ENCODE results near the gene IGSF9B. TPM values are rescaled to one million over a fixed set of nuclear protein-coding genes. Genes with fewer than 3 reads are reported as not detected.

The IGSF9B gene
- total RNA-seq, 4 donors from 2014 or later, result 21.7 to 130 (median 58.6) TPM

GRCh38 chr11:133889188-133889587 lies 67.6 kb downstream of the IGSF9B start:
- intact Hi-C loops (cut with DNase I), result no loop called here
- Histone ChIP-seq H3K4me1 (peaks cover 0 to 3% (median under 1%) of the 10 kb centered on the region in 4 donors), H3K9me3 (no peaks in the 10 kb centered on the region)

DNA sequence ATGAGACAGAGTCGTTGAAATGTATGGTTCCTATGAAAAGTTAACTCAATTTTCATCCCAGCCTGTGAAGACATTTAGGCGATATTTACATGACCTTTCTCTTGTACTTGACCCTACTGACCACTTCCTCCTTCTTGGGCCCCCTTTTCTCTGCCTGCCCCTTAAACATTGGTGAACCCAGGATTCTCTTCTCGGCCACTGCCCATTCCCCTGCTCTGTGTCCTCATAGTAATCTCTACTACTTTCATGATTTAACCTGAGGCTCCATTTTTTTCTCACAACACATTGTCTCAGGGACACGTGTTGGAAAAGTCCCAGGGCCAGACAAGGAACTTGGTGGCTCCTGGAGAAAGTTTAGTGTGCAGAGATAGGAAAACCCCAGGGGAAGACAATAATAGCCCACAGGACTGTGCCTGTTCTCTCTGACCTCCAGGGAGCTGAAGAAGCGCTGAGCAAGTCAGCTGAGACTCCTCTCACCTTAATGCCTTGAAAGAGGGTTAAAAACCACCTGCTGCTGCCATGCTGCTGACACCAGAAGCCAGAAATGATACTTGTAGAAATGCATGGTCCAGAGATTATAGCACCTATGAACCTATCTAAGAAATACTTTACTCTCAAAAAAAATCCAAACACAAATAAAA lies 69.0 kb downstream of the IGSF9B start:
- 59% methylated on average over 5 of the region's 5 CpGs for WGBS
- H3K4me1 ChIP-seq, result no peaks in the 10 kb centered on the region
- no peak overlapping the region for H3K27ac ChIP-seq (replicated peaks in 1 of 4)
- H3K27me3 ChIP-seq, result peaks cover 0 to 22% (median 0%) of the 10 kb centered on the region in 4 donors
- DNase-seq (ENCODE audit: extremely low spot score), result no peak
- TF ChIP-seq EP300 (IDR thresholded peaks at IDR 0.05), result no peak
- no peak for TF ChIP-seq POLR2AphosphoS5 (IDR thresholded peaks at IDR 0.05)
- no peak for TF ChIP-seq CTCF (IDR thresholded peaks at IDR 0.05)
- no peak for TF ChIP-seq POLR2A (IDR thresholded peaks at IDR 0.05; ENCODE audit: low read depth)
- intact Hi-C loops (cut with DNase I), result no loop called here
- no peaks in the 10 kb centered on the region for H3K36me3 ChIP-seq
- H3K9me3 ChIP-seq, result peaks cover 0 to 5% (median 0%) of the 10 kb centered on the region in 4 donors
- H3K4me3 ChIP-seq, result no peak overlapping the region

More at GRCh38 chr11:133889188-133889587, 67.6 kb downstream of the IGSF9B start:
- Histone ChIP-seq H3K27me3 (peaks cover 0 to 22% (median 0%) of the 10 kb centered on the region in 4 donors), H3K27ac (replicated peaks in 1 of 4) (no peak overlapping the region), H3K36me3 (no peaks in the 10 kb centered on the region), H3K4me3 (no peak overlapping the region)
- 61% methylated on average over 5 of the region's 5 CpGs for WGBS
- no peak for TF ChIP-seq POLR2AphosphoS5 (IDR thresholded peaks at IDR 0.05)
- no peak for TF ChIP-seq POLR2A (IDR thresholded peaks at IDR 0.05; ENCODE audit: low read depth)
- no peak for TF ChIP-seq CTCF (IDR thresholded peaks at IDR 0.05)
- TF ChIP-seq EP300 (IDR thresholded peaks at IDR 0.05), result no peak
- DNase-seq (ENCODE audit: extremely low spot score), result no peak

DNA sequence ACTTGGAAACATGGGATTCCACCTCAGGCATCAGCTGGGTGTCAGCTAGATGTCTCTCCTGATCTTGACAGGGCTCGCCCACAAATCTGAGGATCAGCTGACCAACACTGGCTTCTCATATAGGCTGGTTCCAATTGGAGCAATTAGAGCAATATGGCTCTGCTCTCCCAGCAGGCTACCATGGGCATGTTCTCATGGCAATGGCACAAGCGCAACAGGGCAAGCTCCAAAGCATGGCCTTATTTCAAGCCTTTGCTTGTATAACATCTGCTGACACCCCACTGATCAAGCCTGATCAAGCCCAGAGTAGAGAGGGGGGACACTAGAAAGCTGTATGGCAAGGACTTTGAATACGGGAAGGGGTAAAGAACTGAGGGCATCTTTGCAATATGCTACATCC lies 70.7 kb downstream of the IGSF9B start:
- 95% methylated on average over 3 of the region's 3 CpGs for WGBS

GRCh38 chr11:133872160-133872559 lies 84.6 kb downstream of the IGSF9B start:
- intact Hi-C loops (cut with DNase I), result no loop called here
- Histone ChIP-seq H3K27ac (replicated peaks in 1 of 4) (no peak overlapping the region), H3K9me3 (peaks cover 0 to 6% (median 0%) of the 10 kb centered on the region in 4 donors), H3K4me1 (no peaks in the 10 kb centered on the region), H3K36me3 (no peaks in the 10 kb centered on the region), H3K4me3 (no peak overlapping the region), H3K27me3 (no peaks in the 10 kb centered on the region)
- DNase-seq (ENCODE audit: extremely low spot score), result no peak
- no peak for TF ChIP-seq CTCF (IDR thresholded peaks at IDR 0.05)
- TF ChIP-seq EP300 (IDR thresholded peaks at IDR 0.05), result no peak
- no peak for TF ChIP-seq POLR2A (IDR thresholded peaks at IDR 0.05; ENCODE audit: low read depth)
- no peak for TF ChIP-seq POLR2AphosphoS5 (IDR thresholded peaks at IDR 0.05)
- 0% methylated on average over 1 of the region's 1 CpG for WGBS

More for the DNA sequence above, 70.7 kb downstream of the IGSF9B start:
- intact Hi-C loops (cut with DNase I), result no loop called here
- peaks cover 0 to 18% (median 0%) of the 10 kb centered on the region in 4 donors for H3K27me3 ChIP-seq
- no peak overlapping the region for H3K4me3 ChIP-seq
- TF ChIP-seq CTCF (IDR thresholded peaks at IDR 0.05) (no peak), EP300 (IDR thresholded peaks at IDR 0.05) (no peak), POLR2A (IDR thresholded peaks at IDR 0.05; ENCODE audit: low read depth) (no peak), POLR2AphosphoS5 (IDR thresholded peaks at IDR 0.05) (no peak)
- no peak overlapping the region for H3K27ac ChIP-seq (replicated peaks in 1 of 4)
- no peaks in the 10 kb centered on the region for H3K4me1 ChIP-seq
- no peaks in the 10 kb centered on the region for H3K36me3 ChIP-seq
- DNase-seq (ENCODE audit: extremely low spot score), result no peak
- H3K9me3 ChIP-seq, result peaks cover 0 to 5% (median 0%) of the 10 kb centered on the region in 4 donors
